Activated T-cell treated with anti-CD3 and anti-CD28 coated beads, Interleukin-2, amount 50 U/mL, for 72 hours (primary cell): ENCODE data around the gene PLPP1. TPM values are rescaled to one million over a fixed set of nuclear protein-coding genes. Genes with fewer than 3 reads are reported as not detected.

Experiments used
- ATAC-seq, 2 donors: fragments of 150-1000 bp; cut with Tn5 transposase; replicated peaks in 1 of 2; 2 replicates each; pipeline ENCODE4 v1.10.0; 2021; ENCODE audit warnings: moderate library complexity in 2 of 2, mild to moderate bottlenecking in 1 of 2
- DNase-seq, 2 donors: peaks; one replicate each; pipeline ENCODE4 v3.0.0; 2021 to 2022; ENCODE audit warnings: mixed read lengths in 1 of 2
- H3K27ac Mint-ChIP-seq: one replicate; pipeline ENCODE4 v1.8.0; 2022; ENCODE audit warnings: mild to moderate bottlenecking, moderate library complexity, mixed read lengths
- H3K27me3 Mint-ChIP-seq: one replicate; pipeline ENCODE4 v1.8.0; 2022; ENCODE audit warnings: low read depth, mixed read lengths
- H3K36me3 Mint-ChIP-seq, 2 donors: one replicate each; pipeline ENCODE4 v1.8.0; 2022; ENCODE audit warnings: mixed read lengths in 2 of 2, mild to moderate bottlenecking in 1 of 2; ENCODE audit not compliant: insufficient read depth in 2 of 2
- H3K4me1 Mint-ChIP-seq: one replicate; pipeline ENCODE4 v1.8.0; 2022; ENCODE audit warnings: low read depth, mixed read lengths
- H3K4me3 Mint-ChIP-seq, 2 donors: one replicate each; pipeline ENCODE4 v1.8.0; 2022; ENCODE audit warnings: mild to moderate bottlenecking in 2 of 2, mixed read lengths in 2 of 2, moderate library complexity in 2 of 2
- H3K9me3 Mint-ChIP-seq, 2 donors: one replicate each; pipeline ENCODE4 v1.8.0; 2022; ENCODE audit warnings: mixed read lengths in 2 of 2
- total RNA-seq, 2 donors: library from RNA; stranded (reverse); gene quantifications; one replicate each; pipeline ENCODE4 v1.2.3, GENCODE V29; 2022

PLPP1 gene
- total RNA-seq, 2 donors from 2014 or later = 12.2 to 23.3 TPM

DNA sequence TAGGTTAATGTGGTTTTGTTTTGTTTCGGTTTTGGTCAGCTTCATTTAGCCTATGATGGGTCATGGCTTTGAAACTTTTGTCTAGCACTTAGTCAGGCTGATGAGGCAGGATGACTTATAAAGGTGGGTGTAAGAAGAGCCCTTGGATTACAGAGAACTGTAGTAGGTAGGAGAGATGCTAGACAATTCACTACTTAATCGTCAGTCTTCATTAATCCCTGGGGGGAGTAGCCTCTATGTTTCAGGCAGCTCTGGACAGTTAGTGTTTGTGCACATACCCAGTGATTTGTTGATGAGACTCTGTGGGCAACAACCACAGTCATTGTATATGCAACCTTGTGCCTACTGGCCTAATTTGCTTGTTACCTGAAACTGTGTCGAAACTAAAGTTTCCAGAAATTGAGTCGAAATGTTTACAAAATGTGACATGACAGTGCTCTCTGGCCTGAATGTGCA is 113.7 kb downstream of the PLPP1 start:
- Mint-ChIP-seq H3K27me3 (no peaks in the 10 kb centered on the region), H3K27ac (peak overlapping the region; percentile 82), H3K4me1 (peaks cover 22% of the 10 kb centered on the region), H3K9me3 (peaks cover 0 to 3% of the 10 kb centered on the region in 2 donors), H3K36me3 (peaks cover 14 to 18% of the 10 kb centered on the region in 2 donors), H3K4me3 (peak overlapping the region in 1 of 2 donors; percentile 71)
- peak; percentile 36 to 47 for DNase-seq
- ATAC-seq = peak; percentile 98 to 99

DNA sequence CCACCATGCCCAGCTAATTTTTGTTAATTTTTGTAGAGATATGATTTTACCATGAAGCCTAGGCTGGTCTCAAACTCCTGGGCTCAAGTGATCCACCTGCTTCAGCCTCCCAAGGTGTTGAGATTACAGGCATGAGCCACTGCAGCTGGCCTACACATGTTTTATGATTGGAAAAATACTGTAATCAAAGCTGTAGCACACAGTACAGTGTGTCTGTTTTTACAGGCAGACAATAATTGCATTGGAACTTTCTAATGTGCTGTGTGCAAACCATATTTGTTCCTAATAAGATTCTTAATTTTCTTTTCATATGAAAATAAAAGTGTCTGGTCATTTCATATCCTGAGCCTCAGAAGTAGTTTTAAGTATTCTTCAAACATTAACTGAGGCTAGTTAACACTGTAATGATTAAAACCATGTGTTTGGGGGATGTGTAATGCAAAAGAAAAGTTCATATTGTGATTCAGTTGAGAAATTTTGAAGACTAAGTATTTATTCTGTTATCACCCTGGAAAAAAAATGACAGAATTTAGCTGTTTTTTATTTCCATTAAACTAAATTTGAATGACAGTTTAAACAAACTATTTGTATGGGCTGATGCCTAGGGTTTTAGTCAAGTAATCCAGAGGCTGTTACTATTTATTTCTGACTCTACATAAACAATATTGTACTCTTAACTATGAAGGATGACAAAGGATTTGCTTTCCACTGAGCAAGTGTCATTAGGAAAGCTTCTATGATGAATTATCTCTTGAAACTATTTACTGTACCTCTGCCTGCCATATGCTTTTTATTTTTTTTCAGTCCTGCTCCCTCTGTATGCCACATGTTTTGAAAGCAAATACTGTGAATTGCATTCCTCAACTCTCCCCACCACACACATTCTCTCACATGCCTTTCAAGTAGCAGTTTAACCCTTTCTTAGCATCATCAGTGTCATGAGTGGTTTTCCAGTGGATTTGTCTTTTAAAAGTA is 115.5 kb downstream of the PLPP1 start:
- H3K27me3 Mint-ChIP-seq = no peaks in the 10 kb centered on the region
- peaks cover 14 to 18% of the 10 kb centered on the region in 2 donors for H3K36me3 Mint-ChIP-seq
- DNase-seq (no peak), ATAC-seq (no peak)
- peaks cover 0 to 3% of the 10 kb centered on the region in 2 donors for H3K9me3 Mint-ChIP-seq
- no peak overlapping the region for H3K27ac Mint-ChIP-seq
- H3K4me3 Mint-ChIP-seq = no peak overlapping the region
- H3K4me1 Mint-ChIP-seq = peaks cover 27% of the 10 kb centered on the region

DNA sequence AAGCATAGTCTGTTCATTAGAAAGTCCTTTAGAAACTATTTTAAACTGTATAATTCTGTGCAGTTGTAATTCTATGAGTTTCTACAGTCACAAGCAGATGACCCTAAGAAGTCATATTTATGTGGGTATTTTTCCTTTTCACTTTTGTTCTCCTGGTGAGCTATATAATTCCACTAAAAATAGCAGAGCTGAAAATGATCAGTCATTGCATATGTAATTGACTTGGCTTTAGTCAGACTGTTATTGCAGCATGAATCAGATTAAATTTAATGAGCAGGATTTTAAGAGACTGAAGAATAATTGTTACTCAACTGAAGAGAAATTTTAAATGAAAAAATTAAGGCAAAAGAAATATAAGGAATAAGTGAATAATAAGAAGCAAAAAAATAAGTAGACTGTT is 118.5 kb downstream of the PLPP1 start:
- ATAC-seq (no peak), DNase-seq (no peak)
- Mint-ChIP-seq H3K4me1 (peaks cover 27% of the 10 kb centered on the region), H3K36me3 (peaks cover 6 to 7% of the 10 kb centered on the region in 2 donors), H3K4me3 (no peak overlapping the region), H3K27me3 (no peaks in the 10 kb centered on the region), H3K9me3 (no peaks in the 10 kb centered on the region), H3K27ac (no peak overlapping the region)

DNA sequence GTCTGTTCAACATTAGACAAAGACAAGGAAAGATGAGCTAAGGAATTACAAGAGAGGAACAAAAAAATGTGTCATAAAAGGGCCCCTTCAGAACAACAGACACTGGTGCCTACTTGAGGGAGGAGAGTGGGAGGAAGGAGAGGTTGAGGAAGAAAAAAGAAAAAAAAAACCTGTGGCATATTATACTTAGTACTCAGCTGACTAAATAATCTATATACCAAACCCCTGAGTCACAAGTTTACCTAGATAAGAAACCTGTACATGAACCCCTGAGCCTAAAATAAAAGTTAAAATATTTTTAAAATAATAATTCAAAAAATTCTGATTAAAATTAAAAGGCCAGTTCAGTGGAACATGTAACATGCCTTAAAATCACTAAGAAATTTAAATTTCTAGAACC is 119.7 kb downstream of the PLPP1 start:
- H3K4me1 Mint-ChIP-seq = peaks cover 15% of the 10 kb centered on the region
- ATAC-seq (no peak), DNase-seq (no peak)
- peaks cover 6 to 11% of the 10 kb centered on the region in 2 donors for H3K36me3 Mint-ChIP-seq
- no peaks in the 10 kb centered on the region for H3K27me3 Mint-ChIP-seq
- H3K9me3 Mint-ChIP-seq = no peaks in the 10 kb centered on the region
- no peak overlapping the region for H3K4me3 Mint-ChIP-seq
- H3K27ac Mint-ChIP-seq = no peak overlapping the region

DNA sequence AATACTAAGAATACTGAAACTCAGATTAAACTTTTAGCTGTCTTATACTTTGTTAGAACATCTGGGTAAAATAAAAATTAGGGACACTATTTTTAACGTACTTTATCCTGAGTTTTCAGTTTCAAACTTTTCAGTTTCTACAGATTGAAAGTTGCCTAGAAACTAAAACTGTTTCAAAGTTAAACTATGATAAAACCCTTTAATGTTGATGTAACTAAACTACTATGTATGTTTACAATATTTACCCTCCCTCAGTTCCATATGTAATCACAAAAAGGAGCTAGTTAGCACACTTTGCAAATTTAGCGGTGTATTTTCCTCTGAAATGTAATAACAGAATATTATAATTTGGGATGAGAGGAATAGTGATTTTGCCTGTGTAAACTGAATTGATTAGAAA is 121.1 kb downstream of the PLPP1 start:
- no peak overlapping the region for H3K27ac Mint-ChIP-seq

DNA sequence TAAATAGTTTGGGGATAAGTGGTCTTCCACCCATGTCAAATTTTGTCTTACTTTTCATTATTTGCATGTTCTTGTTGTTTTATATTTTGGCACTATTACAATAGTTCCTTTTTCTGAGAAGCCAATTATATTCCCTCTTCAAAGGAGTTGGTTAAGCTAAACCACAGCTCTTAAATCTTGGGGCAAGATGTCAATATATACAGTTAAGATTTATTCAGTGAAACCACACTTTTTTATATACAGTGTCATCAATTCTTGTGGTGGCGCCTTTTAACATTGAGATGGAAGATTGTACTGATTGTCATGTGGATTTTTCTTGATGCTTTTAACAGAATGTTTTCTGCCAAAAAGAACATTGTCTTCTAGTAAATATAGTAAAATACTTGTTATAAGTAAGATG is 122.9 kb downstream of the PLPP1 start:
- Mint-ChIP-seq H3K36me3 (peaks cover 4 to 17% of the 10 kb centered on the region in 2 donors), H3K9me3 (no peaks in the 10 kb centered on the region), H3K4me3 (no peak overlapping the region), H3K27ac (no peak overlapping the region), H3K4me1 (peaks cover 11% of the 10 kb centered on the region), H3K27me3 (no peaks in the 10 kb centered on the region)
- ATAC-seq (no peak), DNase-seq (no peak)

More for the DNA sequence above, 121.1 kb downstream of the PLPP1 start:
- Mint-ChIP-seq H3K9me3 (no peaks in the 10 kb centered on the region), H3K27me3 (no peaks in the 10 kb centered on the region), H3K36me3 (peaks cover 6 to 11% of the 10 kb centered on the region in 2 donors), H3K4me1 (peaks cover 11% of the 10 kb centered on the region), H3K4me3 (no peak overlapping the region)
- no peak for DNase-seq
- no peak for ATAC-seq

DNA sequence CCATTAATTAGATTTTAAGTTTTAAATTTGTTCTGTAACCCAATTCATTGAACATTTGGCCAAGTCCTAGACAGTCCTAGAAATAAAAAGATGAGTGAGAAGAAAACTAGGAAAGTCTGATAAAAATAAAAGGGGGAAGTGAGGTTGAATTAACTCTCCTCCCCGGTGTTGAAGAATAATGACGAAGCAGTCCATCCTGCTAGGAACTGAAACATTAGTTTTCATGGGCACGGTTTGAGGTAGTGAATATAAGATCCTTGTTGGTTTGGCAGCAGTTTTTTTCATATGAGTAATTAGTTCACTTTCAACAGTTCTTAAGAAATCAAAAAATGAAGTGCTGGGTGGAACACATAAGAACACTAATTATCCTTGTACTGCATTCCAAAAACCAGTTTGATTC is 123.9 kb downstream of the PLPP1 start:
- ATAC-seq = no peak
- no peak for DNase-seq
- no peak overlapping the region for H3K4me3 Mint-ChIP-seq
- H3K27me3 Mint-ChIP-seq = no peaks in the 10 kb centered on the region
- H3K4me1 Mint-ChIP-seq = peaks cover 11% of the 10 kb centered on the region
- H3K9me3 Mint-ChIP-seq = no peaks in the 10 kb centered on the region
- peaks cover 4 to 21% of the 10 kb centered on the region in 2 donors for H3K36me3 Mint-ChIP-seq
- no peak overlapping the region for H3K27ac Mint-ChIP-seq

DNA sequence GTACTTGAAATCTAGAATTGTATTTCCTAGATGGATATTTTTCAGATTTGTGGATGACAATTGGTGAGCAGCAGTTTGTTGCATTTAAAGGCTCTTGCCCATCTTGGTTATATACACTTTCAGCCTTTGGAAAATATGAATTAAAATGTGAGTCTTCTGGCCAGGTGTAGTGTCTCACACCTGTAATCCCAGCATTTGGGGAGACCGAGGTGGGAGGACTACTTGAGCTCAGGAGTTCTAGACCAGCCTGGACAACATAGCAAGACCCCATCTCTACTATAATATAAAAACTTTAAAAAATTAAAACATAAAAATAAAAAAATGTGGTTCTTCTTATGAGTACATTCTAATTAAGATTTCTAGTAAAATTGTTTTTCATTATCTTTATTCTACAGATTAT is 125.0 kb downstream of the PLPP1 start:
- Mint-ChIP-seq H3K9me3 (no peaks in the 10 kb centered on the region), H3K4me3 (no peak overlapping the region), H3K27me3 (no peaks in the 10 kb centered on the region), H3K27ac (no peak overlapping the region), H3K36me3 (peaks cover 4 to 23% of the 10 kb centered on the region in 2 donors), H3K4me1 (peaks cover 7% of the 10 kb centered on the region)
- ATAC-seq (no peak), DNase-seq (no peak)

DNA sequence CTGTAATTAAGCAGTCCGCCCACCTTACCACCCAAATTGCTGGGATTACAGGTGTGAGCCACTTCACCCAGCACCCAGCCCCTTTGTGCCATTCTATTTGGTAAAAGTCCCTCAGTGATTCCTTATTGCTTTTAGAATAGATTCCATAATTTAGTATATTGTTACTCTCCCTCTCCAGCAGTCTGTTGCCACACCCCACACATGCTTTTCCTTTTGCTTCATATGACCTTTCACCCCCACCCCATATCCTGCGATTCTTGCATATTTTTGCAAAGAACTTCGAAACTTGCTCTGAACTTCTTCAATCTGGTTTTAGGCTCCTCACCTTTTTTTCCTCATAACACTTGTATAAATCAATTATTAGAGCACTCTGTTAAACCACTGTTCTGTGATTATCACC is 126.8 kb downstream of the PLPP1 start:
- Mint-ChIP-seq H3K36me3 (peaks cover 4 to 23% of the 10 kb centered on the region in 2 donors), H3K4me1 (peaks cover 6% of the 10 kb centered on the region), H3K27me3 (no peaks in the 10 kb centered on the region), H3K4me3 (no peak overlapping the region), H3K27ac (no peak overlapping the region), H3K9me3 (no peaks in the 10 kb centered on the region)
- ATAC-seq (no peak), DNase-seq (no peak)

DNA sequence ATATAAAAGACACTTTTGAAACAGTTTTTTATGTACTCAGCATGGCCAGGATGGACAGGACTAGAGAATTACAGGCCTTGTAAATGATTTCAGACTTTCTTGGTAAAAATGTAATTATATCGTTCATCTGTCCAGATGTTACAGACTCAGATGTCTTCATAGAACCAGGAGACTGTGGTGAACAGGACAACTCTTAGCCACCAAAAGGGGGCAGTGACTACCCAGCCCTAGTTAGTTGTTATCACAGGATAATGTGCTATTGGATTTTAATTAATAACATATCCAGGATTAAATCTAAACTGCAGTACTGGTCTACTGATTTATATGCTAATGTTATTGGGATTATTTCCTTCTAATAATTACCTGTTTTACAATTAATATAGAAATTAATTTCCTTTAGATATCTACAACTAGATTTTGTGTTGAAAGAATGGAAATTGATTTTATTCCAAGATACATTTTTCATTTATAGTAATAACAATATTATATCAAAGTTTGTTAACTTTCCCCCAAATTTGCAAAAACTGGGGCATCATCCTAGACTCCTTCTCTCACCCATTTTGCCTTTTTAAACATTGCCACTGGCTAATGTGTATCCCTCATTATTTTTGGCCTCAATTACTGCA is 127.6 kb downstream of the PLPP1 start:
- ATAC-seq (peak in 1 of 2 donors; percentile 51), DNase-seq (no peak)
- no peaks in the 10 kb centered on the region for H3K27me3 Mint-ChIP-seq
- no peak overlapping the region for H3K27ac Mint-ChIP-seq
- no peaks in the 10 kb centered on the region for H3K9me3 Mint-ChIP-seq
- H3K36me3 Mint-ChIP-seq = peaks cover 0 to 23% of the 10 kb centered on the region in 2 donors
- no peak overlapping the region for H3K4me3 Mint-ChIP-seq
- H3K4me1 Mint-ChIP-seq = peaks cover 6% of the 10 kb centered on the region

DNA sequence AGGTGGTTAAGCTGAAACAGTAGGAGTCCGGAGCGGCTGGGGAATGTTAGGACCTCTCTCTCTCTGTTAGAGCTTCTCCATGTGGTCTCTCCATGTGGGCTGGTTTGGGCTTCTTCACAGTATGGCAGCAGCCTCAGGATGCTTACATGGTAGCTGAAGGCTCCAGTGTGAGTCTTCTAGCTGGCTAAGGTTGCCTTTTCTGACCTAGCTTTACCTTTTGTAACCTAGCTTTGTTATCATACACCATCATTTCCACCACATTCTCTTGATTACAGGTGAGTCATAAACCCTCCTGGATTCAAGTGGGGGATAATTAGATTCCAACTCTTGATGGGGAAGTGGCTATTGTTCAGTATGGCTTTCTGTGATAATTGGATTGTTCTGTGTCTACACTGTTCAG is 128.5 kb downstream of the PLPP1 start:
- no peaks in the 10 kb centered on the region for H3K4me1 Mint-ChIP-seq
- ATAC-seq (no peak), DNase-seq (no peak)
- no peak overlapping the region for H3K4me3 Mint-ChIP-seq
- no peaks in the 10 kb centered on the region for H3K9me3 Mint-ChIP-seq
- H3K27me3 Mint-ChIP-seq = no peaks in the 10 kb centered on the region
- H3K27ac Mint-ChIP-seq = no peak overlapping the region
- H3K36me3 Mint-ChIP-seq = peaks cover 0 to 23% of the 10 kb centered on the region in 2 donors

DNA sequence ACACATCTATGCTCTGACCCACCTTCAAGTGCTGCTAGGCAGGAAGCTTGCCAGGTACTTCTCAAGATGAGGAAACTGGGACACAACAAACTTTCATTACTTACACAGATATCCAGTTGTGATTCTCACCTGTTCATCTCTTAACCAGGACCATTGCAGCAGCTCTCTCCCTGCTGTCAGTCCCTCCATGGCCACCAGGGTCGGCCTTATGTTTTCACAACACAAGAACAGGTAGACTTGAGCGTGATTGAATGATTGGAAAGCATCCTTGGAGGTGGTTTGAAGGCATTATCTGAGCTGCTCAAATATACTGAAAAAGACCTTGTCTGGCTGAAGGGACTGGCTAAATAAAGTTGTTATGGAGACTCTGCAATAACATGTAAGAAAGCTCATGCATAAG is 132.6 kb downstream of the PLPP1 start:
- H3K4me1 Mint-ChIP-seq = no peaks in the 10 kb centered on the region
- H3K36me3 Mint-ChIP-seq = peaks cover 0 to 17% of the 10 kb centered on the region in 2 donors
- no peaks in the 10 kb centered on the region for H3K27me3 Mint-ChIP-seq
- DNase-seq (no peak), ATAC-seq (no peak)
- H3K27ac Mint-ChIP-seq = peak overlapping the region; percentile 43
- no peak overlapping the region for H3K4me3 Mint-ChIP-seq
- no peaks in the 10 kb centered on the region for H3K9me3 Mint-ChIP-seq

DNA sequence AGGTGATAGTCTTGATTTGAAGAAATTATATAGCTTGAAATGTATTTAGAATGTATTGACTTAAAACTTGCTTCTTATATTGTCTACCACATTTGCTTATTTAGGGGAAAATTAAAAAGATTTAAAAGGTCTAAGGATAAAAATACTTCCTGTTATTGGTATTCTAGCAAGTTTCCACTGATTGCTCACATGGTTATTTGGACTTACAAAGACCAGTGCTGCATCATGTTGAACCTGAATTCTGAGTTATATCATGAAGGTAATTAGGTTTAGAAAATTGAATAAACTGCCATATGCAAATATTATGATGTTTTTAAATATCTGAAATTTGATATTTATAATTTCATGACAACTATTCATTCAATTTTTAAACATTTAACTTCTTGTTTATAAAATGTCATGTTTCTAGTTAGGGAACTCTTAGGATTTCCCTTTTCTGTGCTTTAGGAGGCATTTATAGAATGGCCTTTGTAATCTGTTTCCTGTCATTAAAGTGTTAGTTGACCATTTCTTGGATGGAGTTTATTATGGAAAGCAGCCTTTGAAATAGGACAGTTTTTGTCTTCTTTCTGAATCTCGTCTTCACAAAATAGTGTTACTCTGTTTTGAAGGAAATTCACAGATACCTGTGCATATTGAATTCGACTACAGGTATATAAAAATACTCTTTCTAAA is 141.1 kb downstream of the PLPP1 start:
- H3K4me3 Mint-ChIP-seq = no peak overlapping the region
- H3K27ac Mint-ChIP-seq = no peak overlapping the region
- no peaks in the 10 kb centered on the region for H3K4me1 Mint-ChIP-seq
- H3K36me3 Mint-ChIP-seq = peaks cover 10 to 36% of the 10 kb centered on the region in 2 donors
- H3K27me3 Mint-ChIP-seq = no peaks in the 10 kb centered on the region
- H3K9me3 Mint-ChIP-seq = peaks cover 1 to 4% of the 10 kb centered on the region in 2 donors
- ATAC-seq (no peak), DNase-seq (no peak)
